K562 treated with DMSO at 1 percent for 24 hours (cell line): ENCODE data around the gene FBLIM1. TPM values are rescaled to one million over a fixed set of nuclear protein-coding genes. Genes with fewer than 3 reads are reported as not detected.

Source experiments
- total RNA-seq: library from RNA; unstranded; fragments of 300-600 nt; gene quantifications from 2 replicates; pipeline ENCODE4 v1.2.3, GENCODE V29; 2022; ENCODE audit warnings: low read depth; ENCODE audit not compliant: insufficient read depth

The FBLIM1 gene, protein sequence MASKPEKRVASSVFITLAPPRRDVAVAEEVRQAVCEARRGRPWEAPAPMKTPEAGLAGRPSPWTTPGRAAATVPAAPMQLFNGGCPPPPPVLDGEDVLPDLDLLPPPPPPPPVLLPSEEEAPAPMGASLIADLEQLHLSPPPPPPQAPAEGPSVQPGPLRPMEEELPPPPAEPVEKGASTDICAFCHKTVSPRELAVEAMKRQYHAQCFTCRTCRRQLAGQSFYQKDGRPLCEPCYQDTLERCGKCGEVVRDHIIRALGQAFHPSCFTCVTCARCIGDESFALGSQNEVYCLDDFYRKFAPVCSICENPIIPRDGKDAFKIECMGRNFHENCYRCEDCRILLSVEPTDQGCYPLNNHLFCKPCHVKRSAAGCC
- 0.35 TPM in 1 of 2 replicates, not detected in the other for total RNA-seq

DNA sequence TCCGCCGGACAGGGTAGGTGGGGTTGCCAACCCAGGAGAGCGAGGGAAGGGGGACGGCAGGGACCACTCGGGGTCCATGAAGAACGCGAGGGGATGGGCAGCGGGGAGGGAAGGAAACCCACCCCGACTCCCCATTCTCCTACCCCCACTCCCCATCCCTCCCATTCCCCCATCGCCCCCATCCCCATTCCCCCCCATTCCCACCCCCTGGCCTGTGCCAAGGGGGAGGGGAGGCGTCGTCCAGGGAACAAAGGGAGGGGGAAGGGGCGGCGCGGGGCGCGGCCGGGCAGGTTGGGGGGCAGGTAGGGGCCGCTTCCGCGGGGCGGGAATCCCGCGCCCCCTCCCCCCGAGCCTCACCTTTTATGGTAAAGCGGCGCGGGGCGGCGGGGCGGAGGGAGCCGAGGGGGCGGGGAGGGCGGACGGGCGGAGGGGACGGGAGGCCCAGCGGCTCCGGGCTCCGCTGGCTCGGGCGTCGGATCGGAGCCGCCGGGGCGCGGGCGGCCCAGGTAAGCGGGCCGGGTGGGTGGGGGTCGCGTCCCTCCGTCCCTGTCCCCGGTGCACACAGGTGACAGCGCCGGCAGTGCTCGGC lies at the start of gene FBLIM1:
TSS of gene FBLIM1 (plus strand) at position 453 of the 589 bp plus-strand sequence. CDS start 6,189 bp downstream, outside the sequence.

DNA sequence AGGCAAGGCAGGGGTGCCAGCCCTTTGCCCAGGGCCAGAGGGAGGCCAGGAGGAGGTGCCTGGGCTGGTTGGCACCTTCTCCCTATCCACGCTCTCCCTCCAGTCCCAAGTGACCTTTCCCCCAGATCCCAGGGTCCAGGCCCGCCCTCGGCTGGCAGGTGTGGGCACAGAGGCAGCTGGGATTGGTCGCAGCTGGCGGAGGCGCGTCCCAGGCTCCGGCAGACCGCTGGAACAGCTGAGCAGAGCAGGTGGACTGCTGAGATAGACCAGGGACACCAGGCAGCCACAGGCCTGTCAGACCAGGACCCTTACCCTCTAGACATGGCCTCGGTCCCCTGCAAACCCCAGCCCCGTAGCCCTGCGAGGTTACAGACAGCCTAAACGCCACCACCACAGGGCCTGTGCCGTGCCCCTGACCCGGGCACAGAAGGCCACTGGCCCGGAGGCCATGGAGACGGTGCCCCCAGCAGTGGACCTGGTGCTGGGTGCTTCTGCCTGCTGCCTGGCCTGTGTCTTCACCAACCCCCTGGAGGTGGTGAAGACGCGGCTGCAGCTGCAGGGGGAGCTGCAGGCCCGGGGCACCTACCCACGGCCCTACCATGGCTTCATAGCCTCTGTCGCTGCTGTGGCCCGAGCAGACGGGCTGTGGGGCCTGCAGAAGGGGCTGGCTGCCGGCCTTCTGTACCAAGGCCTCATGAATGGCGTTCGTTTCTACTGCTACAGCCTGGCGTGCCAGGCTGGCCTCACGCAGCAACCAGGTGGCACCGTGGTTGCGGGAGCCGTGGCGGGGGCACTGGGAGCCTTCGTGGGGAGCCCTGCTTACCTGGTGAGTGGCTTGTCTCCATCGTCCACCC lies 22.3 kb upstream of the FBLIM1 start, which contains the start of gene SLC25A34:
TSS of gene SLC25A34 (plus strand) at position 221 of the 854 bp plus-strand sequence. CDS start at position 449, 228 bp downstream.

GRCh38 chr1:15742339-15742801 lies 16.2 kb upstream of the FBLIM1 start, which contains the start of gene TMEM82:
Gene TMEM82 (plus strand): TSS chr1:15742499. CDS start chr1:15742560, 61 bp downstream.

GRCh38 chr1:15807549-15807948 lies 49.0 kb downstream of the FBLIM1 start, which contains the start of gene UQCRHL:
Gene UQCRHL (minus strand): TSS chr1:15807649. CDS start chr1:15807649, 0 bp downstream.

Other genes with a start within 250 kb of the FBLIM1 start
- gene CASP9, start 234.6 kb upstream of the FBLIM1 start, total RNA-seq, result 43.0 and 50.4 TPM in 2 replicates
- 5.1 and 5.2 TPM in 2 replicates for gene DNAJC16, start 231.9 kb upstream of the FBLIM1 start, total RNA-seq
- gene AGMAT, start 173.7 kb upstream of the FBLIM1 start, total RNA-seq, result not detected in 2 replicates
- 10.9 and 11.0 TPM in 2 replicates for gene DDI2, start 141.3 kb upstream of the FBLIM1 start, total RNA-seq
- 100 and 109 TPM in 2 replicates for gene PLEKHM2, start 74.5 kb upstream of the FBLIM1 start, total RNA-seq
- 1.3 and 2.9 TPM in 2 replicates for gene SLC25A34, start 22.5 kb upstream of the FBLIM1 start, total RNA-seq
- not detected in 2 replicates for gene TMEM82, start 16.3 kb upstream of the FBLIM1 start, total RNA-seq
- 2.0 and 2.5 TPM in 2 replicates for gene UQCRHL, start 48.9 kb downstream of the FBLIM1 start, total RNA-seq
- 37.1 and 44.8 TPM in 2 replicates for gene SPEN, start 88.9 kb downstream of the FBLIM1 start, total RNA-seq
- gene ZBTB17, start 217.3 kb downstream of the FBLIM1 start, total RNA-seq, result 50.5 and 51.9 TPM in 2 replicates
- gene SRARP, start 245.4 kb downstream of the FBLIM1 start, total RNA-seq, result not detected in 2 replicates